GM12801 (cell line): ENCODE measurements around the gene CACNG7.

Experiments used
- TF ChIP-seq, protein P1 (sequence below): IDR thresholded peaks from one replicate; pipeline ENCODE4 v1.5.1; 2011; ENCODE audit warnings: control low read depth; ENCODE audit not compliant: insufficient read length; ENCODE audit errors: extremely low read depth

Gene CACNG7

DNA sequence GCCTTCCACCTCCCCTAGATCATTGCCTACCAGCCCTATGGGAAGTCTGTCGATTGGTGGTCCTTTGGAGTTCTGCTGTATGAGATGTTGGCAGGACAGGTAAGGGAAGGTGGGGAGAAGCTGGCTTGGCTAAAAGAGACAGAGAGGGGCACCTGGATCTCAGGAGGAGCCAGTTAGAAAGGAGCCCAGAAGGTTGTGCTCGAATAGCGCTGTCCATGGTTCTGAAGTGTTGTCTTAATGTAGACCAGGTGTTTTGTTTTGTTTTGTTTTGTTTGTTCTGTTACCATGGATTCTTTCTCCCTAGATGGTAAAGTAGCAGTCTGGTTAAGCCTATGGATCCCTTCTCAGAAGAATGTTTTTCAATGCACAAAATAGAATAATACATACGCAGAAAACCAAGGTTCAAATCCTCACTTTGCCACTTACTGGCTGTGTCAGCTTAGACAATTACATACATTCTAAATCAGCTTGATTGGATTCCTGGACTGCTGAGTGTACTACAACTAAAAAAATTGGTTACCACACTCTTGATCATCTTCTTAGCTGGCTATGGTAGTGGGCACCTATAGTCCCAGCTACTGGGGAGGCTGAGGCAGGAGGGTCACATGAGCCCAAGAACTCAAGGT, 5.9 kb upstream of the CACNG7 start:
- TF ChIP-seq, protein P1, sequence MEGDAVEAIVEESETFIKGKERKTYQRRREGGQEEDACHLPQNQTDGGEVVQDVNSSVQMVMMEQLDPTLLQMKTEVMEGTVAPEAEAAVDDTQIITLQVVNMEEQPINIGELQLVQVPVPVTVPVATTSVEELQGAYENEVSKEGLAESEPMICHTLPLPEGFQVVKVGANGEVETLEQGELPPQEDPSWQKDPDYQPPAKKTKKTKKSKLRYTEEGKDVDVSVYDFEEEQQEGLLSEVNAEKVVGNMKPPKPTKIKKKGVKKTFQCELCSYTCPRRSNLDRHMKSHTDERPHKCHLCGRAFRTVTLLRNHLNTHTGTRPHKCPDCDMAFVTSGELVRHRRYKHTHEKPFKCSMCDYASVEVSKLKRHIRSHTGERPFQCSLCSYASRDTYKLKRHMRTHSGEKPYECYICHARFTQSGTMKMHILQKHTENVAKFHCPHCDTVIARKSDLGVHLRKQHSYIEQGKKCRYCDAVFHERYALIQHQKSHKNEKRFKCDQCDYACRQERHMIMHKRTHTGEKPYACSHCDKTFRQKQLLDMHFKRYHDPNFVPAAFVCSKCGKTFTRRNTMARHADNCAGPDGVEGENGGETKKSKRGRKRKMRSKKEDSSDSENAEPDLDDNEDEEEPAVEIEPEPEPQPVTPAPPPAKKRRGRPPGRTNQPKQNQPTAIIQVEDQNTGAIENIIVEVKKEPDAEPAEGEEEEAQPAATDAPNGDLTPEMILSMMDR: no peak

DNA sequence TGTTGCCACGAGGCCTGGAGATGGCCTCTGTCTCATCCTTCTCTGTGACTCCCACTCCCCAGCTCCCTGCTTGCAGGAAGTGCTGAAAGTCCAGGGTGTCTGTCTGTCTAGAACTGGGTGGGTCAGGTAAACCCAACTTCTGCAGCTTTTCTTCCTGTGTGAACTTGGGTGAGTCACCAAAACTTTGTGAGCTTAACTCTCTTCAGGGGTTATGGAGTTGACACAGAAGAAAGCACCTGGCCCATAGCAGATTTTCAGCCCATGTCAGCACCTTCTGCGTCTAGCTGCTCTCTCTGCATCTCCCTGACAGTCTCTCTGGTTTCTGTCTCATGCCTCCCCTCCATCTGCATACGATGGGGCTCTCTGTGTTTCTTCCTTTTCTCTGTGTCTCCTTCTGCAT, 4.2 kb upstream of the CACNG7 start:
- TF ChIP-seq, protein P1: no peak

DNA sequence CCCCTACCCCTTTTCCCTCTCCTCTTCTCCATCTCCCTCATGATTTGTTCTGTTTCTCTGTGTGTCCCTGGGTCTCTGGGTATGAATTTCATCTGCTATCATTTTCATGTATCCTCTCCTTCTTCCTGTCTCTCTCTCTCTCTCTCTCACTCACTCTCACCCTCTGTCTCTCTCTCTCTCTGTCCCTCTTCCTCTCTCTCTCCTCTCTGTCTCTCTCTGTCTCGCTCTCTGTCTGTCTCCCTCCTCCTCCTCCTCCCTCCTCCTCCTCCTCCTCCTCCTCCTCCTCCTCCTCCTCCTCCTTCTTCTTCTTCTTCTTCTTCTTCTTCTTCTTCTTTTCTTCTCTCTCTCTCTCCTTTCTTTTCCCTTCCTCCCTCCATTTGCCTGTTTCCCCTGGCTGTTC, 3.3 kb upstream of the CACNG7 start:
- TF ChIP-seq, protein P1: no peak

DNA sequence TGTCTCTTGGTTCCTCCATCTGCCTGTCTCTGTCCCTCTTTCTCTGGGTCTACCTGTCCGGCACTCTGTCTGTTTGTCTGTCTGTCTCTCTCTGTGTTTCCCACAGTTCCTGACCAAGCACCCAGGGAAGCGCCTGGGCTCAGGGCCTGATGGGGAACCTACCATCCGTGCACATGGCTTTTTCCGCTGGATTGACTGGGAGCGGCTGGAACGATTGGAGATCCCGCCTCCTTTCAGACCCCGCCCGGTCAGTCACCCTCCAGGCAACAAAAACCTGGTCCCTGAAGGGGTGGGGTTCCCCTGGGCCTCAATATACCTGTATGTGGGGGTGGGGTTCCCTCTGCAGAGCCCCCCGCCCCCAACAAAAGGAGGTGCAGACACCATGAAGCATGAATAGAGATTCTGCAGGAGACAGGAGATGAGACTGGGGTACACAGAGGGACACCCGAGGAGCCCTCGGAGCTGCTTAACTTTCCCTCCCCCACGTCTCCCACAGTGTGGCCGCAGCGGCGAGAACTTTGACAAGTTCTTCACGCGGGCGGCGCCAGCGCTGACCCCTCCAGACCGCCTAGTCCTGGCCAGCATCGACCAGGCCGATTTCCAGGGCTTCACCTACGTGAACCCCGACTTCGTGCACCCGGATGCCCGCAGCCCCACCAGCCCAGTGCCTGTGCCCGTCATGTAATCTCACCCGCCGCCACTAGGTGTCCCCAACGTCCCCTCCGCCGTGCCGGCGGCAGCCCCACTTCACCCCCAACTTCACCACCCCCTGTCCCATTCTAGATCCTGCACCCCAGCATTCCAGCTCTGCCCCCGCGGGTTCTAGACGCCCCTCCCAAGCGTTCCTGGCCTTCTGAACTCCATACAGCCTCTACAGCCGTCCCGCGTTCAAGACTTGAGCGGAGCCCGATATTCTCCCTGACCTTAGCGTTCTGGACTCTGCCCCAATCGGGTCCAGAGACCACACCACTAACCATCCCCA, 2.6 kb upstream of the CACNG7 start:
- TF ChIP-seq, protein P1: no peak

DNA sequence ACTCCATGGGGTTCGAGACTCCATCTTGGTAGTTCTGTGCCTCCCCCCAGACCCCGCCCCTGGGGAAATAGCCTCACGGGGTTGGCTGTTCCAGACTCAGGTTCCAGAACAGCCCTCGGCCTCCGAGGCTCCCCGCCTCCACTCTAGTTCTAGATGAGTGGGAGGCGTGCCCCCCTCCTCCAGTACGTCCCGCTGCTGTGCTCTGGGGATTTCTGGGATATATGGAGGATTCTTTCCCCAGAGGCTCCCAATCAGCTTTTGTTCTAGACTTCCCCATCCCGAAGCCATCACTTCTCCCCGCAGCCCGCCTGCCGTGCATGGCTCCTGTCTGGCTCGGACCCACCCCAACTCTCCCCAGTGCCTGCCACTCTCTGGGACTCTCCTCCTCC, 1.9 kb upstream of the CACNG7 start:
- TF ChIP-seq, protein P1: no peak

DNA sequence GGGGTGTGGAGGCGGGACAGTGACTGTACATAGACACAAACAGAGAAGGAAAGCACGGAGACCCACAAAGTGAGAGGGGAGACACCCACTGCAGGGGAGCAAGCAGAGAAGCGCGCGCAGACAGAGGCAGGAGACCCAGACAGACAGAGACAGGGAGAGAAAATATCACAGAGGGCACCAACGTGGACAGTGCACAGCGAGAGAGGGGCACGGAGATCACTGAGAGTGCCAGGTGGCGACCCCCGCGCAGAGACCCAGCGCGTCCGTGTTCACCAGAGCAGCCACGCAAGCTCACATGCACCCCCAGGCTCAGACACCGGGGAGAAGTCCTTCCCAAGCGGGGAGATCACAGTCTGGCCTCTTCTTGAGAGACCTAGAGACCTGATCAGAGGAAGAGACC, 1.4 kb upstream of the CACNG7 start:
- TF ChIP-seq, protein P1: no peak

DNA sequence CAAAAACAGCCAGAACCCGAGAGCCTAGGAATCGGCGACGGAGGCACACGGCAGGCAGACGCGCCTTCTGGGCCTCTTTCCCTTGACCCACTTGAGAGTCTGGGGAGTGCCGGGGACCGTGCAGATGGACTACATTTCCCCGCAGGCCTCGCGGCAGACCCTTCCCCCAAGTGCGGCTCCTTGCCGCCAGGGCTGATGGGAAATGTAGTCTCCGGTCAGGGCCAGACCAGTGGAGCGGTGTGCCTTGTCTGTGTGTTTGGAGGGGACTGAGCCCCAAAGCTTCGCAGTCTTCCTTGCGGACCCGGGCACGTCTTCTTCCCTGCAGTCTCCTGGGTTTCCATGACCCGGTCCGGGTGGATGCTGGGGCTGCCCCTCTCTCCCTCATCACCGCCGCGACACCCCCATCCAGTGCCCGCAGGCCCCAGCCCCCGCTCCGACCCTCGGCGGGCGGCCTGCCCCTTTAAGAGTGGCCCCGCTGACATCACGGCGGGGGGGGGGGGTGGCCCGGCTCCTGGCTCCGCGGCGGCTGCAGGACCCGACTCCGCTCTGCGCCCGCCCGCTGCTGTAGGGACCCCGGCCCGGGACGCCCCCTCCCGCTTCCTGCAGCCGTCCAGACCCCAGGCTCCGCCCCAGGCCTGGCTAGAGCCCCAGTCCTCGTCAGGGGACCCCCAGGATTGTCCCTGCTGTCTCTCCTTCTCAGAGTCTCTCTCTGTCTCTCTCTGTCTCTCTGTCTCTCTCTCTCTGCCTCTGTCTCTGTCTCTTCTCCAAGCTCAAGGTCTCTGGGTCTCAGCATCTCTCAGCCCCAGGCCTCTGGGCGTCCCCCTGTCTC, 758 bp upstream of the CACNG7 start:
- TF ChIP-seq, protein P1: no peak
